K562 (cell line): ENCODE results near the gene KRTAP2-3. TPM values are rescaled to one million over a fixed set of nuclear protein-coding genes. Genes with fewer than 3 reads are reported as not detected.

Source experiments
- ATAC-seq: fragments of 200-7000 bp; cut with Tn5 transposase; 3 replicates; pipeline ENCODE4 v1.9.1; 2020; ENCODE audit warnings: moderate library complexity
- BruUV-seq: library from RNA; stranded (reverse); fragments of 400-500 nt; replicated peaks from 2 replicates; lab custom pipeline; 2021; lab: Mats Ljungman, UMichigan
- CTCF ChIA-PET: fragments of 300-600 bp; formaldehyde crosslinking; extraction: SDS; loops from one replicate; lab custom pipeline; 2021; ENCODE audit warnings: low intra/inter-chr PET ratio; lab: Yijun Ruan, JAX
- POLR2A ChIA-PET: fragments of 300-600, 350-650 bp; sonication (Branson Sonifier 250); formaldehyde crosslinking; extraction: SDS; loops from one replicate; lab custom pipeline; 2021; ENCODE audit warnings: antibody characterized with exemption, inconsistent platforms; lab: Yijun Ruan, JAX
- DNase-seq, 4 experiments: peaks; one replicate each; pipeline versions ENCODE4 v3.0.0 to v3.0.0-alpha.2; 2011 to 2018; ENCODE audit warnings: low spot score in 3 of 4, mixed read lengths in 3 of 4; ENCODE audit errors: extremely low read depth in 1 of 4
- FAIRE-seq: peaks from 2 replicates; lab custom pipeline; 2011; peaks lifted over from hg19 to GRCh38; lab: Jason Lieb, UNC
- H2AFZ ChIP-seq: 2 replicates; pipeline ENCODE4 v1.6.0; 2011; ENCODE audit warnings: low read depth, low read length, control low read depth, inconsistent platforms
- H3K27ac ChIP-seq: fragments of 200-600 bp; 3 replicates; pipeline ENCODE4 v1.8.0; 2011; ENCODE audit warnings: low read depth, mild to moderate bottlenecking, control low read depth, inconsistent platforms, low read length, moderate library complexity, mixed read lengths; ENCODE audit errors: extremely low read depth
- H3K27me3 ChIP-seq, 2 experiments: fragments of 300-600 bp in 1 of 2; 2 replicates in 1 of 2; 3 replicates in 1 of 2; pipeline versions ENCODE4 v1.6.0 to v1.8.0; 2011; ENCODE audit warnings: inconsistent platforms in 2 of 2, low read length in 2 of 2, mild to moderate bottlenecking in 1 of 2, mixed read lengths in 1 of 2, moderate library complexity in 1 of 2; ENCODE audit not compliant: control insufficient read depth in 2 of 2, insufficient read depth in 2 of 2
- H3K36me3 ChIP-seq: fragments of 300-600 bp; 3 replicates; pipeline ENCODE4 v1.8.0; 2011; ENCODE audit warnings: mild to moderate bottlenecking, low read length, inconsistent platforms; ENCODE audit not compliant: control insufficient read depth, insufficient read depth
- H3K4me1 ChIP-seq, 2 experiments: fragments of 200-600 bp in 1 of 2; replicated peaks in 1 of 2; 2 replicates in 1 of 2; 3 replicates in 1 of 2; pipeline versions ENCODE4 v1.5.1 to v1.8.0; 2011; ENCODE audit warnings: inconsistent platforms in 2 of 2, low read length in 2 of 2, mild to moderate bottlenecking in 1 of 2, mixed read lengths in 1 of 2, moderate library complexity in 1 of 2; ENCODE audit not compliant: control insufficient read depth in 2 of 2, insufficient read depth in 2 of 2
- H3K4me2 ChIP-seq: 2 replicates; pipeline ENCODE4 v1.6.1; 2011; ENCODE audit warnings: low read length, control low read depth, inconsistent platforms, mixed read lengths; ENCODE audit not compliant: insufficient read depth
- H3K4me3 ChIP-seq: fragments of 200-600 bp; sonication (generic), shearing (Covaris generic); 2 replicates; pipeline ENCODE4 v1.5.1; 2016; ENCODE audit warnings: control low read depth, inconsistent platforms
- H3K79me2 ChIP-seq: fragments of 200-600 bp; 3 replicates; pipeline ENCODE4 v1.8.0; 2011; ENCODE audit warnings: low read length, inconsistent platforms; ENCODE audit not compliant: control insufficient read depth, insufficient read depth
- H3K9ac ChIP-seq, 2 experiments: 2 replicates each; pipeline versions ENCODE4 v1.6.0 to v1.6.1; 2011; ENCODE audit warnings: low read depth in 2 of 2, low read length in 2 of 2, control low read depth in 1 of 2, inconsistent platforms in 1 of 2, mild to moderate bottlenecking in 1 of 2, mixed read lengths in 1 of 2; ENCODE audit not compliant: insufficient read depth in 1 of 2
- H3K9me1 ChIP-seq: one replicate; pipeline ENCODE4 v1.6.0; 2011; ENCODE audit warnings: inconsistent platforms, mild to moderate bottlenecking, low read length, moderate library complexity; ENCODE audit not compliant: control insufficient read depth, insufficient read depth
- H3K9me3 ChIP-seq: replicated peaks from 2 replicates; pipeline ENCODE4 v1.5.1; 2011; ENCODE audit warnings: low read depth, low read length, inconsistent platforms; ENCODE audit not compliant: control insufficient read depth, insufficient read depth
- H4K20me1 ChIP-seq: replicated peaks from 2 replicates; pipeline ENCODE4 v1.6.1; 2011; ENCODE audit warnings: low read length, inconsistent platforms, mixed read lengths; ENCODE audit not compliant: control insufficient read depth, insufficient read depth
- BRCA1 ChIP-seq, 2 experiments: fragments of 450-650 bp in 1 of 2; sonication (generic) in 1 of 2; formaldehyde crosslinking in 1 of 2; IDR thresholded peaks; 2 replicates each; pipeline versions ENCODE4 v1.5.0 to v1.6.1; 2017 to 2020; ENCODE audit warnings: mild to moderate bottlenecking in 1 of 2, missing genetic modification reagents in 1 of 2
- CBX3 ChIP-seq, 2 experiments: IDR thresholded peaks; 1 replicate in 1 of 2; 2 replicates in 1 of 2; pipeline ENCODE4 v1.6.1; 2012; ENCODE audit warnings: inconsistent platforms in 2 of 2, low read length in 2 of 2, borderline replicate concordance in 1 of 2, control low read depth in 1 of 2
- CEBPG ChIP-seq, 3 experiments: fragments of 200-800 bp in 1 of 3; sonication (Bioruptor generic) in 1 of 3; sonication (generic) in 1 of 3; formaldehyde crosslinking in 1 of 3; IDR thresholded peaks in 2 of 3; conservative IDR thresholded peaks in 1 of 3; 2 replicates each; pipeline versions ENCODE4 v1.6.1 to v1.8.0; 2016 to 2022; ENCODE audit warnings: missing compliant biosample characterization in 2 of 3, missing genetic modification characterization in 2 of 3, mild to moderate bottlenecking in 1 of 3, missing genetic modification reagents in 1 of 3
- ETS2 ChIP-seq: IDR thresholded peaks from 2 replicates; pipeline ENCODE4 v1.6.1; 2016; ENCODE audit warnings: borderline replicate concordance, missing genetic modification characterization, mild to moderate bottlenecking, moderate library complexity, missing compliant biosample characterization; ENCODE audit not compliant: poor library complexity, severe bottlenecking
- GATA2 ChIP-seq: sonication (generic); formaldehyde crosslinking; IDR thresholded peaks from 2 replicates; pipeline ENCODE4 v1.4.0; 2020; ENCODE audit warnings: mild to moderate bottlenecking, missing genetic modification reagents
- HDAC8 ChIP-seq: fragments of 450-650 bp; IDR thresholded peaks from 2 replicates; pipeline ENCODE4 v1.6.1; 2016; ENCODE audit warnings: mild to moderate bottlenecking, missing genetic modification characterization, moderate library complexity, missing compliant biosample characterization
- MAFG ChIP-seq: fragments of 450-650 bp; conservative IDR thresholded peaks from 2 replicates; pipeline ENCODE4 v1.6.1; 2016; ENCODE audit warnings: missing genetic modification characterization, missing compliant biosample characterization
- NR2C2 ChIP-seq, 2 experiments: fragments of 200-800 bp in 1 of 2; sonication (Bioruptor generic) in 1 of 2; sonication (generic) in 1 of 2; formaldehyde crosslinking in 1 of 2; IDR thresholded peaks; 2 replicates each; pipeline versions ENCODE4 v1.6.1 to v1.8.0; 2016 to 2022; ENCODE audit warnings: mild to moderate bottlenecking in 1 of 2, missing compliant biosample characterization in 1 of 2, missing genetic modification characterization in 1 of 2, missing genetic modification reagents in 1 of 2
- TRIM24 ChIP-seq, 2 experiments: fragments of 450-650 bp; IDR thresholded peaks; 2 replicates each; pipeline ENCODE4 v1.6.1; 2016
- ZNF12 ChIP-seq: sonication (generic); formaldehyde crosslinking; IDR thresholded peaks from 2 replicates; pipeline ENCODE4 v1.4.0; 2020; ENCODE audit warnings: mild to moderate bottlenecking, missing genetic modification reagents
- ZNF589 ChIP-seq: fragments of 200-800 bp; sonication (Bioruptor generic); IDR thresholded peaks from 2 replicates; pipeline ENCODE4 v1.6.1; 2016; ENCODE audit warnings: low read depth, missing genetic modification characterization, missing compliant biosample characterization
- WGBS: fragments of 100-300 bp; shearing (Covaris generic); methylation state at CpG from one replicate; pipeline ENCODE4 v1.1.6; 2016; ENCODE audit warnings: low coverage, mixed read lengths; ENCODE audit not compliant: insufficient coverage; ENCODE audit errors: missing lambda C conversion rate; 5-methylcytosine and 5-hydroxymethylcytosine counted together
- in situ Hi-C: fragments of 300-500 bp; cut with MboI; formaldehyde crosslinking; loops from 4 replicates; pipeline ENCODE4 v1.15.0; 2018; ENCODE audit warnings: inconsistent platforms, mixed read lengths
- intact Hi-C: fragments of 100-400 bp; cut with micrococcal nuclease; formaldehyde crosslinking; loops from 2 replicates; pipeline ENCODE4 v1.14.2; 2022
- polyA plus RNA-seq, 8 experiments: library from polyadenylated mRNA; depleted of rRNA in 4 of 8; stranded (reverse) in 5 of 8; unstranded in 3 of 8; fragments of >200 nt; fragmentation: Nextera tagmentation in 2 of 8; fragmentation: Illumina TruSeq in 1 of 8; extraction: Ambion mirVana in 2 of 8; extraction: Trizol in 1 of 8; gene quantifications; 2 replicates each; pipeline versions ENCODE4 v1.2.1 to v1.2.3, GENCODE V29; 2011 to 2014; ENCODE audit warnings: inconsistent platforms in 1 of 8, missing spikeins in 1 of 8
- total RNA-seq, 7 experiments: library from RNA; depleted of rRNA in 6 of 7; stranded (reverse); fragments of >200 nt in 6 of 7; fragmentation: Illumina TruSeq in 2 of 7; extraction: Trizol in 2 of 7; gene quantifications; 2 replicates each; pipeline versions ENCODE4 v1.2.1 to v1.2.3, GENCODE V29; 2011 to 2021; ENCODE audit warnings: low replicate concordance in 1 of 7
- TF ChIP-seq, protein P1 (sequence below): fragments of 250-450 bp; sonication (Bioruptor Pico); IDR thresholded peaks from 2 replicates; pipeline ENCODE4 v1.5.0; 2021; ENCODE audit warnings: mild to moderate bottlenecking, moderate library complexity
- TF ChIP-seq, protein P2 (sequence below): fragments of 250-450 bp; sonication (Bioruptor Pico); IDR thresholded peaks from 2 replicates; pipeline ENCODE4 v1.4.0; 2020

KRTAP2-3 gene
- total and polyA plus RNA-seq, 9 of the 15 experiments (the other 6 are each of a cell fraction or from before 2014, with no cell fraction given): not detected

DNA sequence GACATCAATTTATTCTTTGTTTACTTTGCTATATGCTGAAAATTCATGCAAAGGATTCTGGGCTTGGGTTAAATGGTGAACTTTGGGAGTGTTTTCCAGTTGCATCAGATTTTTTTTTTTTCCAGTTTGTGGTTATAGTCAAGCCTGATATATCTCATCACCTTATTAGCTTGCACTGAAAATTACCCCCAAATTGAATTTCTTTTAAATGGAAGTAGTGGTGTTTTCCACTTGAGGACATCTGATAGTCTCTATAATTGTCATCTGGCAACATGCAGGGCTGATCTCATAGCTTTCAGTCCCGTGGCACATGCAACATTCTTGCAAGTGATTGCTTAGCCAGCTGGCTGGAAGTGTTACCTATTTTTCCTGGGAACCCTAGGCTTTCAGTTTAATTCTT lies 46.3 kb downstream of the KRTAP2-3 start:
- no peak for FAIRE-seq
- CTCF ChIA-PET: interaction anchor here (0.7 kb wide), 1 partner anchor 305 kb away, joined by 3 read pairs; no protein-coding TSS in a partner anchor
- Histone ChIP-seq H3K27me3 (peaks cover 0 to 4% of the 10 kb centered on the region in 2 experiments; a peak in 3 of 5 replicates), H3K79me2 (no peaks in the 10 kb centered on the region), H3K4me2 (no peak overlapping the region), H3K9me1 (no peaks in the 10 kb centered on the region), H3K9me3 (no peaks in the 10 kb centered on the region), H3K9ac (no peak overlapping the region), H4K20me1 (no peaks in the 10 kb centered on the region), H3K36me3 (no peaks in the 10 kb centered on the region), H3K4me1 (no peaks in the 10 kb centered on the region), H3K27ac (no peak overlapping the region), H3K4me3 (no peak overlapping the region), H2AFZ (no peak overlapping the region)
- 0% methylated on average over 1 of the region's 1 CpG for WGBS
- no peak for DNase-seq
- ATAC-seq: no peak
- BruUV-seq: no TSS peak
- POLR2A ChIA-PET: no interaction called here
- in situ Hi-C loops (no loop called here), intact Hi-C loops (no loop called here)
- TF ChIP-seq, protein P1, sequence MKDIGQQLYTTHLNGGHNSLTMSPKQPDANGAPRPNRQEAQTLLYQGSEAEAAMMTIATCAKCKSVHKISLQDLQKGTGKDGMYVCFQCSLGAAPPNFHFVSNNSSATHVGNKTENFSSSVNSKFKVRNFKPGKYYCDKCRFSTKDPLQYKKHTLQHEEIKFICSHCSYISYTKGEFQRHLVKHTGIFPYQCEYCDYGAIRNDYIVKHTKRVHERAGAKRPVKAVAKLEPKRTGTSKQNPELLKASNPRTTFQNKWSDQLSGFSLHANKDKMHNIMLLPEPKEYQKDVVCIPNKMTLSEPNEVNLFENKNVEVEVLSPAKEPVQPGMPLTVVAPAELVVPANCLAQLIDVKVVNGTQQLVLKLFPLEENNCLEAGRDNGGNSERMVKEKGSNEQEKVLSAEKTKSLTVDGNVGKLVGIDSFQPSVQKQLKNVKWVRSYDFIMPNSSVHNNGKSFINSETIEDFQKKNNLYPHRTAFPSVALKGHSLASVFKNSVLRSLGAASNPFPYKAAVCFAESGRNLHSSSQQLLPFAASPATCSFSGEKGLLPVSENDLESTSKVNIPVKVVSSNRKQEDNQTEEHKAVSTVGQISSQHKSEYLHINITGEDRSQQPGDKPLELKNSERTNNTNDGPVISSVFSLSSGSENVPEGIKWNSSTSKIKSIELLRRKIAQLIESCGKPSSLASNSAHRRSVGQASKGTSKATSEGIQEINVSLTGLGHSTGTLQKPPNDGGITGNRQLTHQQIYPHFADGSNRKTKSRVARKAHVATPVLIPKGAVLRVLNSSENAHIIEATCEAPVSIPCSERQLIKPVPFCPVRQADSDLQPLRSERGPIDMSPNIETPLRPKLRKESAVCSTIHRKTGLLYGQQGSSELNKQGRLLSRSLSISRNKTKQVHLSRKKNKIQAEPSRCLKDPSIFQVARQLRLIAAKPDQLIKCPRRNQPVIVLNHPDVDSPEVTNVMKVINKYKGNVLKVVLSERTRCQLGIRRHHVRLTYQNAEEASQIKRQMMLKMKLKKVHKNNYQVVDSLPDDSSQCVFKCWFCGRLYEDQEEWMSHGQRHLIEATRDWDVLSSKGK (CRISPR knock-in tag): no peak
- TF ChIP-seq CEBPG (CRISPR knock-in tag; IDR thresholded peaks at IDR 0.05) (no peak), CEBPG (tag; conservative IDR thresholded peaks at IDR 0.05 in 1 of 2, IDR thresholded peaks at IDR 0.05 in 1 of 2) (peak in 1 of 2 experiments; percentile 57; a peak in 1 of 4 replicates), GATA2 (no peak), TRIM24 (IDR thresholded peaks at IDR 0.05) (0 out of 4 replicates have a peak, but pooled peaks of 1 of the 2 experiments have one; percentile 6), MAFG (tag) (no peak), BRCA1 (IDR thresholded peaks at IDR 0.05) (no peak), BRCA1 (CRISPR knock-in tag; IDR thresholded peaks at IDR 0.05) (no peak), HDAC8 (tag) (no peak), ZNF12 (no peak), ETS2 (tag) (no peak), NR2C2 (CRISPR knock-in tag; IDR thresholded peaks at IDR 0.05) (no peak), NR2C2 (tag; IDR thresholded peaks at IDR 0.05) (peak; percentile 79; the same call in 1 of the 2 replicates), CBX3 (IDR thresholded peaks at IDR 0.05; ENCODE audit: borderline replicate concordance in 1 of 2, low read length in 2 of 2) (no peak), ZNF589 (peak; percentile 57; the same call in 1 of the 2 replicates)
- TF ChIP-seq, protein P2, sequence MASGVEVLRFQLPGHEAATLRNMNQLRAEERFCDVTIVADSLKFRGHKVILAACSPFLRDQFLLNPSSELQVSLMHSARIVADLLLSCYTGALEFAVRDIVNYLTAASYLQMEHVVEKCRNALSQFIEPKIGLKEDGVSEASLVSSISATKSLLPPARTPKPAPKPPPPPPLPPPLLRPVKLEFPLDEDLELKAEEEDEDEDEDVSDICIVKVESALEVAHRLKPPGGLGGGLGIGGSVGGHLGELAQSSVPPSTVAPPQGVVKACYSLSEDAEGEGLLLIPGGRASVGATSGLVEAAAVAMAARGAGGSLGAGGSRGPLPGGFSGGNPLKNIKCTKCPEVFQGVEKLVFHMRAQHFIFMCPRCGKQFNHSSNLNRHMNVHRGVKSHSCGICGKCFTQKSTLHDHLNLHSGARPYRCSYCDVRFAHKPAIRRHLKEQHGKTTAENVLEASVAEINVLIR: no peak
